H1 (cell line): ENCODE data around the gene DOHH. TPM values are rescaled to one million over a fixed set of nuclear protein-coding genes. Genes with fewer than 3 reads are reported as not detected.

Experiments
- ATF2 ChIP-seq: IDR thresholded peaks from 2 replicates; pipeline ENCODE4 v1.6.1; 2012; ENCODE audit warnings: low read length, inconsistent platforms
- CTBP2 ChIP-seq: IDR thresholded peaks from 2 replicates; pipeline ENCODE4 v1.7.0; 2011; ENCODE audit warnings: borderline replicate concordance, mild to moderate bottlenecking, moderate library complexity, mixed read lengths, low read length; ENCODE audit not compliant: insufficient read depth, insufficient read length
- NANOG ChIP-seq: IDR thresholded peaks from 2 replicates; pipeline ENCODE4 v1.6.1; 2011; ENCODE audit warnings: low read length, low read depth, mild to moderate bottlenecking, inconsistent platforms; ENCODE audit not compliant: insufficient read depth, poor library complexity, severe bottlenecking
- polyA plus RNA-seq, 7 experiments: library from polyadenylated mRNA; depleted of rRNA in 3 of 7; stranded (reverse) in 5 of 7; unstranded in 2 of 7; fragments of >200 nt in 5 of 7; fragments of 200-250 nt in 2 of 7; gene quantifications; 1 replicate in 5 of 7; 2 replicates in 1 of 7; 4 replicates in 1 of 7; pipeline versions ENCODE4 v1.2.1 to v1.2.3, GENCODE V29; 2011 to 2013; ENCODE audit warnings: missing spikeins in 2 of 7, mixed read lengths in 2 of 7
- total RNA-seq: library from RNA; stranded (reverse); fragmentation: NEBNext Ultra II Directional; extraction: Animal tissue kit (Norgen Biotek cat#: 25700); gene quantifications from 2 replicates; pipeline ENCODE4 v1.2.1, GENCODE V29; 2021

Gene DOHH
- total and polyA plus RNA-seq, 2 of the 8 experiments (the other 6 are each of a cell fraction or from before 2014, with no cell fraction given), result 7.3 to 17.7 TPM

GRCh38 chr19:3544058-3544376 lies 43.5 kb upstream of the DOHH start (continued):
- no peak for TF ChIP-seq NANOG
- TF ChIP-seq ATF2, result no peak
- no peak for TF ChIP-seq CTBP2
